ENCODE data around the gene FOXP1. TPM values are rescaled to one million over a fixed set of nuclear protein-coding genes. Genes with fewer than 3 reads are reported as not detected.

FOXP1 gene
- total RNA-seq, 1 donor from 2014 or later, result 128 TPM

- intact Hi-C loops (cut with DNase I), result no loop called here
- Histone ChIP-seq H3K27ac (no peak overlapping the region), H3K4me3 (no peak overlapping the region), H3K9me3 (no peaks in the 10 kb centered on the region), H3K4me1 (no peaks in the 10 kb centered on the region), H3K36me3 (no peaks in the 10 kb centered on the region), H3K27me3 (no peaks in the 10 kb centered on the region)
- no peak for DNase-seq (ENCODE audit: extremely low spot score in 2 of 2)
- TF ChIP-seq POLR2A (IDR thresholded peaks at IDR 0.05), result no peak
- no peak for TF ChIP-seq POLR2AphosphoS5 (IDR thresholded peaks at IDR 0.05; ENCODE audit: insufficient read depth in 1 of 2, low read depth in 1 of 2)
These were observed 17.2 kb upstream of the FOXP1 start for GRCh38 chr3:71600646-71601288.

- H3K4me3 ChIP-seq, result no peak overlapping the region
- TF ChIP-seq, protein P1, sequence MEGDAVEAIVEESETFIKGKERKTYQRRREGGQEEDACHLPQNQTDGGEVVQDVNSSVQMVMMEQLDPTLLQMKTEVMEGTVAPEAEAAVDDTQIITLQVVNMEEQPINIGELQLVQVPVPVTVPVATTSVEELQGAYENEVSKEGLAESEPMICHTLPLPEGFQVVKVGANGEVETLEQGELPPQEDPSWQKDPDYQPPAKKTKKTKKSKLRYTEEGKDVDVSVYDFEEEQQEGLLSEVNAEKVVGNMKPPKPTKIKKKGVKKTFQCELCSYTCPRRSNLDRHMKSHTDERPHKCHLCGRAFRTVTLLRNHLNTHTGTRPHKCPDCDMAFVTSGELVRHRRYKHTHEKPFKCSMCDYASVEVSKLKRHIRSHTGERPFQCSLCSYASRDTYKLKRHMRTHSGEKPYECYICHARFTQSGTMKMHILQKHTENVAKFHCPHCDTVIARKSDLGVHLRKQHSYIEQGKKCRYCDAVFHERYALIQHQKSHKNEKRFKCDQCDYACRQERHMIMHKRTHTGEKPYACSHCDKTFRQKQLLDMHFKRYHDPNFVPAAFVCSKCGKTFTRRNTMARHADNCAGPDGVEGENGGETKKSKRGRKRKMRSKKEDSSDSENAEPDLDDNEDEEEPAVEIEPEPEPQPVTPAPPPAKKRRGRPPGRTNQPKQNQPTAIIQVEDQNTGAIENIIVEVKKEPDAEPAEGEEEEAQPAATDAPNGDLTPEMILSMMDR (IDR thresholded peaks at IDR 0.05), result no peak
- TF ChIP-seq POLR2AphosphoS5 (IDR thresholded peaks at IDR 0.05; ENCODE audit: insufficient read depth in 1 of 2, low read depth in 1 of 2) (no peak), POLR2A (IDR thresholded peaks at IDR 0.05) (no peak)
- intact Hi-C loops (cut with DNase I), result no loop called here
- H3K27me3 ChIP-seq, result no peaks in the 10 kb centered on the region
- H3K9me3 ChIP-seq, result no peaks in the 10 kb centered on the region
- no peaks in the 10 kb centered on the region for H3K4me1 ChIP-seq
- no peaks in the 10 kb centered on the region for H3K36me3 ChIP-seq
- DNase-seq (ENCODE audit: extremely low spot score in 2 of 2), result no peak
- H3K27ac ChIP-seq, result no peak overlapping the region
These were observed 15.9 kb upstream of the FOXP1 start for GRCh38 chr3:71599416-71599815.

DNA sequence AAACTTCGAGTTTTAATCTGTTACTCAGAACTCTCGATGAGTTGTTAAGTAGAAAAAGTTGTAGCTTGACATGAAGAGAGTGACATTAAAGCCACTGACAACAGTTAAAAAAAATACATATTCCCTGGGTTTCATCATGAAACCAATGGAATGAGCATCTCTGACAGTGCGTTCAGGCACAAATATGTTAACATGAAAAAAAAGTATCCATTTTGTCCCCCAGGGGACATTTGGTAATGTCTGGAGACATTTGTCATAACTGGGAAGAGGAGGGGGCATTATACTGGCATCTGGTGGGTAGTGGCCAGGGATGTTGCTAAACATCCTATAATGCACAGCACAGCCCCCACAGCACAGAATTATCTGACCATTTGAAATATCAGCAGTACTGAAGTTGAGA lies 14.8 kb upstream of the FOXP1 start:
- no peak for DNase-seq (ENCODE audit: extremely low spot score in 2 of 2)
- Histone ChIP-seq H3K9me3 (no peaks in the 10 kb centered on the region), H3K36me3 (no peaks in the 10 kb centered on the region), H3K4me3 (no peak overlapping the region), H3K27me3 (no peaks in the 10 kb centered on the region), H3K27ac (no peak overlapping the region), H3K4me1 (no peaks in the 10 kb centered on the region)
- TF ChIP-seq POLR2AphosphoS5 (IDR thresholded peaks at IDR 0.05; ENCODE audit: insufficient read depth in 1 of 2, low read depth in 1 of 2), result no peak
- TF ChIP-seq, protein P1 (IDR thresholded peaks at IDR 0.05), result no peak
- TF ChIP-seq POLR2A (IDR thresholded peaks at IDR 0.05), result no peak
- intact Hi-C loops (cut with DNase I), result no loop called here

GRCh38 chr3:71597286-71597685 lies 13.8 kb upstream of the FOXP1 start:
- DNase-seq (ENCODE audit: extremely low spot score in 2 of 2), result no peak
- Histone ChIP-seq H3K36me3 (no peaks in the 10 kb centered on the region), H3K9me3 (no peaks in the 10 kb centered on the region), H3K27me3 (no peaks in the 10 kb centered on the region), H3K4me1 (no peaks in the 10 kb centered on the region), H3K27ac (no peak overlapping the region), H3K4me3 (no peak overlapping the region)
- TF ChIP-seq POLR2A (IDR thresholded peaks at IDR 0.05), result no peak
- TF ChIP-seq, protein P1 (IDR thresholded peaks at IDR 0.05), result no peak
- TF ChIP-seq POLR2AphosphoS5 (IDR thresholded peaks at IDR 0.05; ENCODE audit: insufficient read depth in 1 of 2, low read depth in 1 of 2), result no peak
- intact Hi-C loops (cut with DNase I), result no loop called here

DNA sequence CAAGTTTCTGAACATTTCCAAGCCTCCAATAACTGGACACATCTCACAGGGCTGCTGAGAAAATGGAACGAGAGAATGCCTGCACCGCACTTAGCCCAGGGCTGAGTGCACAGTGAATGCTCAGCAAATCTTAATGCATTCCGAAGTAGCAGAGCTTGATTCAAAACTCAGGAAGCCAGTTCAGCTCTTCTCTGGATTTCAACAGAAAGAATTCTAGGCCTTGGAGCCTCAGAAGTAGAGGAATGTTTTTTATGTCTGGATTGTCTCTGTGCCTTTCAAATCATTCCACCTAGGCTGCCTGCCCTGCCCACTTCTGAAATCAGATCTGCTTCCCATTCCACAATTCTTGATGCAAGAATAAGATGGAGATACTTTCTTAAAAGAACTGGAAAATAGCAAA lies 9.6 kb upstream of the FOXP1 start:
- no peak for DNase-seq (ENCODE audit: extremely low spot score in 2 of 2)
- no peak overlapping the region for H3K4me3 ChIP-seq
- no peaks in the 10 kb centered on the region for H3K36me3 ChIP-seq
- no peak overlapping the region for H3K27ac ChIP-seq
- no peaks in the 10 kb centered on the region for H3K27me3 ChIP-seq
- TF ChIP-seq POLR2A (IDR thresholded peaks at IDR 0.05) (no peak), POLR2AphosphoS5 (IDR thresholded peaks at IDR 0.05; ENCODE audit: insufficient read depth in 1 of 2, low read depth in 1 of 2) (no peak)
- TF ChIP-seq, protein P1 (IDR thresholded peaks at IDR 0.05), result no peak
- intact Hi-C loops (cut with DNase I), result no loop called here
- no peaks in the 10 kb centered on the region for H3K4me1 ChIP-seq
- H3K9me3 ChIP-seq, result no peaks in the 10 kb centered on the region
